ENCODE measurements around the gene NFILZ. TPM values are rescaled to one million over a fixed set of nuclear protein-coding genes. Genes with fewer than 3 reads are reported as not detected.
"Not testable (repeated sequence)": the region's sequence is repeated elsewhere in the genome, so short reads cannot be mapped to it uniquely, and the experiment has no call there.

NFILZ gene
- polyA plus RNA-seq, 1 experiment: not detected

DNA sequence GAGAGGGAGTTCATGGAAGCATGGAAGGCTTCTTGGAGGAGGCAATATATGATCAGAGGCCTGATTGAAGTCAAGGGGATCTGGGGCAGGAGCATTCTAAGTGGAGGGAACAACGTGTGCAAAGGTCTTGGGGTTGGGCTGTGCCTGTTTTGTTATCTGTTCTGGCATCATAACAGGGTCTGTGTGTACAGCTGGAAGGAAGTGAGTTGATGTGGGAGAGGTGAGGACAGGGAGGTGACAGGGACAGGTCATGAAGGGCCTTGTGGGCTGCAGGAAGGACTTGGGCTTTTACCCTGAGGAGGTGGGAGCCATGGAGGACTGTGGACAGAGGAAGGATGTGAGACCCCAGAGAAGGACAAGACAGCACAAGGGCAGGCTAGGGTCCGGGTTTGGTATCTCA, 1.2 kb upstream of the NFILZ start:
- no peaks in the 10 kb centered on the region for H3K36me3 ChIP-seq (ENCODE audit: control insufficient read depth, insufficient read depth, low read length)
- ChIA-PET POLR2A (no interaction called here), CTCF (interaction anchor here (2.5 kb wide), 1 partner anchor 13 kb away, joined by 10 read pairs; no protein-coding TSS in a partner anchor)
- TF ChIP-seq, protein P1, sequence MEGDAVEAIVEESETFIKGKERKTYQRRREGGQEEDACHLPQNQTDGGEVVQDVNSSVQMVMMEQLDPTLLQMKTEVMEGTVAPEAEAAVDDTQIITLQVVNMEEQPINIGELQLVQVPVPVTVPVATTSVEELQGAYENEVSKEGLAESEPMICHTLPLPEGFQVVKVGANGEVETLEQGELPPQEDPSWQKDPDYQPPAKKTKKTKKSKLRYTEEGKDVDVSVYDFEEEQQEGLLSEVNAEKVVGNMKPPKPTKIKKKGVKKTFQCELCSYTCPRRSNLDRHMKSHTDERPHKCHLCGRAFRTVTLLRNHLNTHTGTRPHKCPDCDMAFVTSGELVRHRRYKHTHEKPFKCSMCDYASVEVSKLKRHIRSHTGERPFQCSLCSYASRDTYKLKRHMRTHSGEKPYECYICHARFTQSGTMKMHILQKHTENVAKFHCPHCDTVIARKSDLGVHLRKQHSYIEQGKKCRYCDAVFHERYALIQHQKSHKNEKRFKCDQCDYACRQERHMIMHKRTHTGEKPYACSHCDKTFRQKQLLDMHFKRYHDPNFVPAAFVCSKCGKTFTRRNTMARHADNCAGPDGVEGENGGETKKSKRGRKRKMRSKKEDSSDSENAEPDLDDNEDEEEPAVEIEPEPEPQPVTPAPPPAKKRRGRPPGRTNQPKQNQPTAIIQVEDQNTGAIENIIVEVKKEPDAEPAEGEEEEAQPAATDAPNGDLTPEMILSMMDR (IDR thresholded peaks at IDR 0.05; ENCODE audit: insufficient read depth, low read depth, low read length): no peak
- H3K27me3 ChIP-seq (ENCODE audit: control insufficient read depth, insufficient read depth, low read length): no peaks in the 10 kb centered on the region
- no peak for DNase-seq (ENCODE audit: low read depth)
- H3K4me3 ChIP-seq (ENCODE audit: low read depth, low read length): no peak overlapping the region

DNA sequence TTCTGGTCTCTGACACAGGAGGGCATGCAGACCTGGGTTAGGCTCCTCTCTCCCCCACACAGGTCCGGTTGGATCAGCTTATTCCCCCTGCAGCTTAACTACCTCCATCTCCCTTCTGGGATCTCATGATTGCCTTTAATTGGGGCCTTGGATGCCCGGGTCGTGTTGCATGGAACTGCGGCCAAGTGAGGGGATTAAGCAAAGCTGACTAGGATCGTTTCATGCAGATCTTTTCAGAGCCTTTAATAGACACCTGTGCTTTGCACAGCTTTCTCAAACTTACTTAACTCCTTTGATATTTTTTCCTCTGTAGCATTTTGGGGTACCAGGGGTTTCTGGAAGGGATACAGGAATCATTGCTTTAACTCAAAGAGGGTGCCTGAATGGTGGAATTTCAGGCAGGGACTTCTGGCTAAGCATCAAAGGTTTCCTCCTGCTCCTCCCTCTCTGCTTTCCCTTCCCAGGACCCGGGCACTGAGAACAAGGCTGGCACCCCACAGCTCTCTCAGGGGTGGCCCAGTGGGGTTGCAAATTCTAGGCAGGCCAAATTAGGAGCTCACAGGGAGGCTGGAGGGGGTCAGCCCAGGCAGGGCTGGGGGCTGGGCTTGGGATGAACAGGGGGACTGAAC, 477 bp downstream of the NFILZ start:
- CTCF ChIA-PET: interaction anchor here (0.7 to 2.5 kb wide), 3 partner anchors 11 to 22 kb away, joined by 3 to 10 read pairs (median 4); no protein-coding TSS in a partner anchor
- Histone ChIP-seq H3K36me3 (ENCODE audit: control insufficient read depth, insufficient read depth, low read length) (no peaks in the 10 kb centered on the region), H3K4me3 (ENCODE audit: low read depth, low read length) (no peak overlapping the region), H3K27me3 (ENCODE audit: control insufficient read depth, insufficient read depth, low read length) (no peaks in the 10 kb centered on the region)
- POLR2A ChIA-PET: no interaction called here
- TF ChIP-seq, protein P1 (IDR thresholded peaks at IDR 0.05; ENCODE audit: insufficient read depth, low read depth, low read length): no peak
- DNase-seq (ENCODE audit: low read depth): no peak

DNA sequence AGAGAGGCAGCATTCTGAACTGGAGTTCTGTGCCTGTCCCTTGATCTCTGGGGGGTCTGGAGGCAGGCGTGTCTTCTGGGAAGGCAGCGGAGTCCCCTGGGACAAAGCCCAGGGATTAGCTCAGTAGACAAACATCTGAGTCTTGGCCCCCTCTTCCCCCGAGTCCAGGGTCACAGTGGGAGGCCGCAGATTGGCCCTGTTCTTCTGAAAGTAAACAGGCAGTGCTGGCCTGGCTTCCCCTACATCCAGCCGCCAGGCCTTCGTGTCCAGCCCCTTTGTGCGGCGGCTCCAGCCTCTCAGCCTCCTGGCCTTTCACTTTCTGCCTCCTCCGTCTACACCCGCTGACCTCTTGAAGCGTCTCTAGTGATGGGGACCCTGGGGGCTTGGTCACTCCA, 989 bp downstream of the NFILZ start:
- POLR2A ChIA-PET: no interaction called here
- TF ChIP-seq, protein P1 (IDR thresholded peaks at IDR 0.05; ENCODE audit: insufficient read depth, low read depth, low read length): no peak
- CTCF ChIA-PET: interaction anchor here (1.5 to 2.5 kb wide), 2 partner anchors 10 to 15 kb away, joined by 4 to 10 read pairs; no protein-coding TSS in a partner anchor
- no peak overlapping the region for H3K4me3 ChIP-seq (ENCODE audit: low read depth, low read length)
- H3K36me3 ChIP-seq (ENCODE audit: control insufficient read depth, insufficient read depth, low read length): no peaks in the 10 kb centered on the region
- no peak for DNase-seq (ENCODE audit: low read depth)
- H3K27me3 ChIP-seq (ENCODE audit: control insufficient read depth, insufficient read depth, low read length): no peaks in the 10 kb centered on the region

DNA sequence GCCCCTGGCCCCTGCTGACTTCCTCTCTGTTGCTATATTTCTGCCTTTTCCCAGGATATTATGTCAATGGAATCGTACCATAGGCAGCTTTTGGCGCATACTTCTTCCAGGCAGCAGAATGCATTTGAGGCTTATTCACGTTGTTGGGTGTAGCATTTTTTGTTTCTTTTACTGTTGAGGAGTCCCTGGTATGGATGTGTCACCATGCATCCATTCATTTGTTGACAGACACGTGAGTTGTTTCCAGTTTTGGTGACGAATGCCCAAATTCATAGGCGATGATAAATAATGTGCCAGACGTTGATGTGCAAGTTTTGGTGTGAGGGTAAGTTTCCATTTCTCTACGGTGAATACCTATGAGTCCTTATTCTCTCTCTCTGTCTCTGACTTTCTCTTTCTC, 5.0 kb downstream of the NFILZ start:
- CTCF ChIA-PET: interaction anchor here (0.8 to 5.1 kb wide), 2 partner anchors 19 to 55 kb away, joined by 3 to 21 read pairs; no protein-coding TSS in a partner anchor
- H3K27me3 ChIP-seq (ENCODE audit: control insufficient read depth, insufficient read depth, low read length): no peaks in the 10 kb centered on the region
- H3K4me3 ChIP-seq (ENCODE audit: low read depth, low read length): no peak overlapping the region
- TF ChIP-seq, protein P1 (IDR thresholded peaks at IDR 0.05; ENCODE audit: insufficient read depth, low read depth, low read length): no peak
- DNase-seq (ENCODE audit: low read depth): no peak
- no peaks in the 10 kb centered on the region for H3K36me3 ChIP-seq (ENCODE audit: control insufficient read depth, insufficient read depth, low read length)
- POLR2A ChIA-PET: no interaction called here

DNA sequence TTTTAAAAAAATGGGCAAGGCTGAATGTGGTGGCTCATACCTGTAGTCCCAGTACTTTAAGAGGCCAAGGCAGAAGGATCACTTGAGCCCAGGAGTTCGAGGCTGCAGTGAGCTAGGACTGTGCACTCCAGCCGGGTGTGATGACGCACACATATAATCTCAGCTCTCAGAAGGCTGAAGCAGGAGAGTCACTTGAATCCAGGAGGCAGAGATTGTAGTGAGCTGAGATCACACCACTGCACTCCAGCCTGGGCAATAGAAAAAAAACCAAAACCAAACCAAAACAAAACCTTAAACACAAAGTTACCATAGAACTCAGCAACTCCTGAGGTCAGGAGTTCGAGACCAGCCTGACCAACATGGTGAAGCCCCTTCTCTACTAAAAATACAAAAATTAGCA, 6.6 kb downstream of the NFILZ start:
- CTCF ChIA-PET: interaction anchor here (1.8 to 5.1 kb wide), 2 partner anchors 21 to 56 kb away, joined by 6 to 21 read pairs; no protein-coding TSS in a partner anchor
- H3K27me3 ChIP-seq (ENCODE audit: control insufficient read depth, insufficient read depth, low read length); POLR2A ChIA-PET; DNase-seq (ENCODE audit: low read depth); H3K36me3 ChIP-seq (ENCODE audit: control insufficient read depth, insufficient read depth, low read length); H3K4me3 ChIP-seq (ENCODE audit: low read depth, low read length): not testable (repeated sequence)

Data from BJ (cell line).